Neuronal stem cell (in vitro differentiated cells): ENCODE measurements around the gene HBEGF.

Experiments
- DNase-seq: peaks from one replicate; pipeline ENCODE4 v3.0.0-alpha.2; 2013; ENCODE audit warnings: low spot score
- H2AFZ ChIP-seq: one replicate; pipeline ENCODE4 v1.6.1; 2013; ENCODE audit warnings: mild to moderate bottlenecking, low read length, inconsistent platforms
- H2AK5ac ChIP-seq: 2 replicates; pipeline ENCODE4 v1.6.1; 2013; ENCODE audit warnings: low read depth, mild to moderate bottlenecking, inconsistent platforms, low read length, moderate library complexity, mixed read lengths
- H2BK120ac ChIP-seq: 2 replicates; pipeline ENCODE4 v1.6.1; 2013; ENCODE audit warnings: low read depth, mild to moderate bottlenecking, inconsistent platforms, low read length, moderate library complexity, mixed read lengths
- H2BK12ac ChIP-seq: one replicate; pipeline ENCODE4 v1.6.1; 2013; ENCODE audit warnings: low read length, inconsistent platforms
- H2BK15ac ChIP-seq: 2 replicates; pipeline ENCODE4 v1.6.1; 2013; ENCODE audit warnings: mild to moderate bottlenecking, low read length, inconsistent platforms, mixed read lengths
- H2BK5ac ChIP-seq: one replicate; pipeline ENCODE4 v1.6.1; 2013; ENCODE audit warnings: inconsistent platforms, mild to moderate bottlenecking, low read length, moderate library complexity
- H3K14ac ChIP-seq: one replicate; pipeline ENCODE4 v1.6.1; 2013; ENCODE audit warnings: low read length, inconsistent platforms
- H3K18ac ChIP-seq: 2 replicates; pipeline ENCODE4 v1.6.1; 2013; ENCODE audit warnings: low read length, inconsistent platforms
- H3K23ac ChIP-seq: 2 replicates; pipeline ENCODE4 v1.6.1; 2013; ENCODE audit warnings: low read depth, mild to moderate bottlenecking, mixed read lengths, low read length, inconsistent platforms; ENCODE audit not compliant: poor library complexity
- H3K27ac ChIP-seq: replicated peaks from 3 replicates; pipeline ENCODE4 v1.5.1; 2013; ENCODE audit warnings: low read length, inconsistent platforms
- H3K27me3 ChIP-seq, 3 experiments: 2 replicates each; pipeline ENCODE4 v1.6.1; 2013; ENCODE audit warnings: low read length in 3 of 3, mild to moderate bottlenecking in 2 of 3, inconsistent platforms in 1 of 3, low read depth in 1 of 3, mixed read lengths in 1 of 3, moderate library complexity in 1 of 3; ENCODE audit not compliant: control insufficient read depth in 3 of 3, insufficient read depth in 3 of 3
- H3K36me3 ChIP-seq, 2 donors: replicated peaks in 1 of 2; 2 replicates each; pipeline ENCODE4 v1.6.1; 2013; ENCODE audit warnings: low read length in 2 of 2; ENCODE audit not compliant: control insufficient read depth in 2 of 2, insufficient read depth in 2 of 2
- H3K4ac ChIP-seq: 2 replicates; pipeline ENCODE4 v1.6.1; 2013; ENCODE audit warnings: inconsistent platforms, mild to moderate bottlenecking, low read length, moderate library complexity
- H3K4me1 ChIP-seq, 2 donors: 1 replicate in 1 of 2; 2 replicates in 1 of 2; pipeline ENCODE4 v1.6.1; 2013; ENCODE audit warnings: low read length in 2 of 2, low read depth in 1 of 2; ENCODE audit not compliant: control insufficient read depth in 2 of 2, insufficient read depth in 1 of 2
- H3K4me2 ChIP-seq: one replicate; pipeline ENCODE4 v1.6.1; 2013; ENCODE audit warnings: mild to moderate bottlenecking, low read length, inconsistent platforms; ENCODE audit not compliant: insufficient read depth, poor library complexity, severe bottlenecking
- H3K4me3 ChIP-seq, 2 donors: 2 replicates each; pipeline ENCODE4 v1.5.1; 2013; ENCODE audit warnings: low read length in 2 of 2, mild to moderate bottlenecking in 2 of 2, inconsistent platforms in 1 of 2, moderate library complexity in 1 of 2
- H3K79me1 ChIP-seq: one replicate; pipeline ENCODE4 v1.6.1; 2013; ENCODE audit warnings: low read depth, mild to moderate bottlenecking, inconsistent platforms, low read length, moderate library complexity
- H3K9ac ChIP-seq: one replicate; pipeline ENCODE4 v1.6.1; 2013; ENCODE audit warnings: mild to moderate bottlenecking, low read depth, low read length, inconsistent platforms; ENCODE audit not compliant: poor library complexity
- H3K9me3 ChIP-seq, 2 donors: replicated peaks in 1 of 2; 2 replicates each; pipeline versions ENCODE3 to v1.6.1; 2013; ENCODE audit warnings: low read length in 2 of 2, mild to moderate bottlenecking in 2 of 2, inconsistent platforms in 1 of 2, low read depth in 1 of 2, mixed read lengths in 1 of 2, moderate library complexity in 1 of 2; ENCODE audit not compliant: control insufficient read depth in 2 of 2, insufficient read depth in 1 of 2
- H4K8ac ChIP-seq: one replicate; pipeline ENCODE4 v1.6.1; 2013; ENCODE audit warnings: low read depth, mild to moderate bottlenecking, inconsistent platforms, low read length, moderate library complexity
- H4K91ac ChIP-seq: one replicate; pipeline ENCODE4 v1.6.1; 2013; ENCODE audit warnings: low read length, low read depth, mild to moderate bottlenecking, inconsistent platforms; ENCODE audit not compliant: poor library complexity
- WGBS, 2 donors: extraction: QIAGEN DNeasy Blood & Tissue Kit; methylation state at CpG; one replicate each; pipeline ENCODE4 v1.1.7; 2013; ENCODE audit warnings: missing lambda C conversion rate in 2 of 2, mixed read lengths in 1 of 2; ENCODE audit not compliant: insufficient read length in 2 of 2, insufficient replicate concordance in 1 of 2; ENCODE audit errors: extremely low coverage in 2 of 2; 5-methylcytosine and 5-hydroxymethylcytosine counted together

Gene HBEGF

GRCh38 chr5:140363631-140364471 lies 17.4 kb upstream of the HBEGF start:
- H4K8ac ChIP-seq, result no peak overlapping the region
- H3K18ac ChIP-seq, result peak overlapping the region; percentile 82

GRCh38 chr5:140362875-140363630 lies 16.6 kb upstream of the HBEGF start:
- Histone ChIP-seq H3K36me3 (no peaks in the 10 kb centered on the region), H3K4ac (no peak overlapping the region), H4K91ac (no peak overlapping the region), H3K4me1 (peaks cover 0 to 7% of the 10 kb centered on the region in 2 donors), H3K4me3 (peak overlapping the region in 1 of 2 donors; percentile 80), H3K9me3 (no peaks in the 10 kb centered on the region), H3K27ac (no peak overlapping the region), H3K9ac (no peak overlapping the region), H2BK120ac (no peak overlapping the region), H2AFZ (peak overlapping the region; percentile 80), H3K14ac (peak overlapping the region; percentile 59), H3K4me2 (peak overlapping the region; percentile 91), H3K18ac (peak overlapping the region; percentile 82), H3K23ac (no peak overlapping the region), H3K27me3 (peaks cover 0 to 8% (median 0%) of the 10 kb centered on the region in 3 experiments), H2BK15ac (no peak overlapping the region), H2AK5ac (peak overlapping the region; percentile 40), H2BK5ac (no peak overlapping the region), H3K79me1 (no peaks in the 10 kb centered on the region), H4K8ac (peak overlapping the region; percentile 88), H2BK12ac (no peak overlapping the region)
- DNase-seq, result peak; percentile 69
- WGBS, 2 donors, result no CpG with 5 or more reads among the region's 29 CpGs

More at GRCh38 chr5:140363631-140364471, 17.4 kb upstream of the HBEGF start:
- Histone ChIP-seq H3K9ac (no peak overlapping the region), H3K4me1 (peaks cover 0 to 4% of the 10 kb centered on the region in 2 donors), H2AFZ (peak overlapping the region; percentile 80), H4K91ac (no peak overlapping the region), H3K14ac (peak overlapping the region; percentile 59), H2BK15ac (peak overlapping the region; percentile 35), H3K9me3 (no peaks in the 10 kb centered on the region), H2BK12ac (peak overlapping the region; percentile 2), H3K27ac (no peak overlapping the region), H3K79me1 (no peaks in the 10 kb centered on the region), H3K36me3 (no peaks in the 10 kb centered on the region), H3K27me3 (peaks cover 0 to 8% (median 0%) of the 10 kb centered on the region in 3 experiments), H2AK5ac (peak overlapping the region; percentile 40), H3K23ac (peak overlapping the region; percentile 35), H3K4me2 (peak overlapping the region; percentile 91), H2BK5ac (no peak overlapping the region), H3K4me3 (peak overlapping the region in 1 of 2 donors; percentile 80), H2BK120ac (no peak overlapping the region), H3K4ac (no peak overlapping the region)
- no peak for DNase-seq
- WGBS, 2 donors, result no CpG with 5 or more reads among the region's 20 CpGs

DNA sequence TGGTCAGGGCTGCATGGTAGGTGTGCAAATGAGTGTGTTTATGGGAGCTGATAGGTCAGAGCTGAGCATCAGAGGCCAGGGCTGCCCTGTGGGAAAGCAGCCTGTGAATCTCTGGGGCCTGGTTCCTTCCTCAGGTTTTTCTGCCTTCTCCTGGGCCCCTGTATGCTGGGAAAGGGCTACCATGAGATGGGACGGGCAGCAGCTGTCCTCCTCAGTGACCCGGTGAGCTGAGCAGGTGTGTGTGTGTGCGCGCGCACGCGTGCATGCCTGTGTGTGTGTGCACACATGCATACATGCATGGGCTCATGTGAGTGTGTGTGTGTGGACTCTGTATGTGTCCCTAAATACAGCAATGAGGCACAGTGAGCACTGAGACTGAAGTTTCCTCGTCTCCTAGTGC lies 15.9 kb upstream of the HBEGF start:
- Histone ChIP-seq H3K27ac (no peak overlapping the region), H2AK5ac (peak overlapping the region; percentile 2), H2BK12ac (no peak overlapping the region), H3K4me3 (no peak overlapping the region), H2BK15ac (no peak overlapping the region), H3K9me3 (no peaks in the 10 kb centered on the region), H2AFZ (no peak overlapping the region), H3K18ac (no peak overlapping the region), H3K4me1 (peaks cover 0 to 10% of the 10 kb centered on the region in 2 donors), H4K91ac (no peak overlapping the region), H2BK5ac (no peak overlapping the region), H3K4ac (no peak overlapping the region), H3K36me3 (no peaks in the 10 kb centered on the region), H3K79me1 (no peaks in the 10 kb centered on the region), H3K27me3 (peaks cover 0 to 8% (median 0%) of the 10 kb centered on the region in 3 experiments), H3K4me2 (no peak overlapping the region), H3K9ac (no peak overlapping the region), H3K23ac (no peak overlapping the region), H2BK120ac (no peak overlapping the region), H4K8ac (no peak overlapping the region), H3K14ac (no peak overlapping the region)
- no peak for DNase-seq
- WGBS, 2 donors, result no CpG with 5 or more reads among the region's 8 CpGs

GRCh38 chr5:140361901-140362300 lies 15.5 kb upstream of the HBEGF start:
- H3K4me2 ChIP-seq, result no peak overlapping the region
- H3K36me3 ChIP-seq, result no peaks in the 10 kb centered on the region
- no peak overlapping the region for H3K27ac ChIP-seq
- no peaks in the 10 kb centered on the region for H3K79me1 ChIP-seq
- H2AK5ac ChIP-seq, result peak overlapping the region; percentile 2
- no peak overlapping the region for H4K8ac ChIP-seq
- no peak for DNase-seq
- H3K18ac ChIP-seq, result no peak overlapping the region
- H3K23ac ChIP-seq, result no peak overlapping the region
- H2AFZ ChIP-seq, result no peak overlapping the region
- H4K91ac ChIP-seq, result no peak overlapping the region
- H2BK12ac ChIP-seq, result no peak overlapping the region
- H2BK15ac ChIP-seq, result no peak overlapping the region
- H3K4me3 ChIP-seq, result no peak overlapping the region
- H3K9ac ChIP-seq, result no peak overlapping the region
- H3K14ac ChIP-seq, result no peak overlapping the region
- no peak overlapping the region for H2BK120ac ChIP-seq
- H3K4me1 ChIP-seq, result peaks cover 0 to 12% of the 10 kb centered on the region in 2 donors
- no CpG with 5 or more reads among the region's 2 CpGs for WGBS, 2 donors
- H3K4ac ChIP-seq, result no peak overlapping the region
- H3K9me3 ChIP-seq, result no peaks in the 10 kb centered on the region
- no peak overlapping the region for H2BK5ac ChIP-seq
- peaks cover 0 to 8% (median 0%) of the 10 kb centered on the region in 3 experiments for H3K27me3 ChIP-seq
